Esophagus muscularis mucosa (tissue), 4 donors: ENCODE measurements around the gene DOK4. TPM values are rescaled to one million over a fixed set of nuclear protein-coding genes. Genes with fewer than 3 reads are reported as not detected.

ENCODE experiments used
- DNase-seq: peaks from one replicate; pipeline ENCODE4 v3.0.0-alpha.2; 2017; ENCODE audit errors: extremely low spot score
- H3K27ac ChIP-seq, 4 donors: fragments of 200-600 bp; sonication (generic); replicated peaks in 1 of 4; 1 replicate in 3 of 4; 2 replicates in 1 of 4; pipeline ENCODE4 v1.5.1; 2016 to 2019; ENCODE audit warnings: mild to moderate bottlenecking in 1 of 4
- H3K27me3 ChIP-seq, 4 donors: fragments of 200-600 bp; sonication (generic); one replicate each; pipeline versions ENCODE4 v1.5.1 to v1.6.0; 2016 to 2019
- H3K36me3 ChIP-seq, 4 donors: fragments of 200-600 bp; sonication (generic); one replicate each; pipeline ENCODE4 v1.5.1; 2016 to 2019
- H3K4me1 ChIP-seq, 4 donors: fragments of 200-600 bp; sonication (generic); one replicate each; pipeline ENCODE4 v1.5.1; 2016 to 2019
- H3K4me3 ChIP-seq, 4 donors: fragments of 200-600 bp; sonication (generic); 1 replicate in 2 of 4; 2 replicates in 2 of 4; pipeline ENCODE4 v1.5.1; 2016 to 2019; ENCODE audit warnings: mild to moderate bottlenecking in 4 of 4, moderate library complexity in 1 of 4
- H3K9me3 ChIP-seq, 4 donors: fragments of 200-600 bp; sonication (generic); 1 replicate in 3 of 4; 2 replicates in 1 of 4; pipeline ENCODE4 v1.5.1; 2016 to 2019
- EP300 ChIP-seq: sonication (generic); formaldehyde crosslinking; IDR thresholded peaks from one replicate; pipeline ENCODE4 v1.6.1; 2017; ENCODE audit warnings: antibody characterized with exemption
- POLR2A ChIP-seq: fragments of 450-650 bp; IDR thresholded peaks from one replicate; pipeline ENCODE4 v1.6.1; 2017; ENCODE audit warnings: antibody characterized with exemption, moderate library complexity, mild to moderate bottlenecking, low read depth
- POLR2AphosphoS5 ChIP-seq, 2 donors: sonication (generic); formaldehyde crosslinking; IDR thresholded peaks; one replicate each; pipeline ENCODE4 v1.6.1; 2017; ENCODE audit warnings: antibody characterized with exemption in 2 of 2
- WGBS: methylation state at CpG from one replicate; pipeline ENCODE4 v1.1.5; 2018; 5-methylcytosine and 5-hydroxymethylcytosine counted together
- intact Hi-C: fragments of 100-400 bp; cut with DNase I; formaldehyde crosslinking; loops from one replicate; pipeline ENCODE4 v1.15.1; 2023
- total RNA-seq, 4 donors: library from RNA; depleted of rRNA; stranded (reverse); fragments of >200 nt; gene quantifications; one replicate each; pipeline versions ENCODE4 v1.1.0 to v1.2.1, GENCODE V29; 2016
- TF ChIP-seq, protein P1 (sequence below), 3 experiments: fragments of 200-600 bp in 2 of 3; fragments of 450-650 bp in 1 of 3; sonication (generic) in 2 of 3; IDR thresholded peaks; one replicate each; pipeline ENCODE4 v1.5.1; 2017 to 2019; ENCODE audit warnings: antibody characterized with exemption in 3 of 3, mild to moderate bottlenecking in 2 of 3, moderate library complexity in 1 of 3

DOK4 gene
- total RNA-seq, 4 donors from 2014 or later: 14.5 to 36.7 (median 29.4) TPM

DNA sequence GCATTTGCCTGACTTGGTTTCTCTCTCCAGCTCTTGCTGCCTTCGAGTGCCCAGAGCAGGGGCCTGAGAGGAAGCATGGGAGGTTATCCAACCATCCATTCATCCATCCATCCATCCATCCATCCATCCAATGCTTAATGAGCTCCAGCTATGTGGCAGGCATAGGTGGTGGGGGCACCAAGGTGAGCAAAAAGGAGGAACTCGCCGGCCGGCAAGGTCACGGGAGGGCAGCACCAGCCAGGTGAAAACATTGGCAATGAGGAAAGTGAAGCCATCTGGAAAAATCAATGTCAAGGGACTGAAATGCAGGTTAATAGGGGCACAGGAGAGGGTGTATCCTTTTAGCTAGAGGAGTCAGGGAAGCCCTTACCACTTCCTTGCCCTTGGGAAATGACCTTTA is 18.2 kb upstream of the DOK4 start:
- H3K27ac ChIP-seq: no peak overlapping the region
- peaks cover 0 to 7% (median 0%) of the 10 kb centered on the region in 4 donors for H3K27me3 ChIP-seq
- no peak for DNase-seq
- H3K4me1 ChIP-seq: no peaks in the 10 kb centered on the region
- H3K36me3 ChIP-seq: no peaks in the 10 kb centered on the region
- TF ChIP-seq EP300 (no peak), POLR2AphosphoS5 (IDR thresholded peaks at IDR 0.05) (no peak), POLR2A (no peak)
- TF ChIP-seq, protein P1, sequence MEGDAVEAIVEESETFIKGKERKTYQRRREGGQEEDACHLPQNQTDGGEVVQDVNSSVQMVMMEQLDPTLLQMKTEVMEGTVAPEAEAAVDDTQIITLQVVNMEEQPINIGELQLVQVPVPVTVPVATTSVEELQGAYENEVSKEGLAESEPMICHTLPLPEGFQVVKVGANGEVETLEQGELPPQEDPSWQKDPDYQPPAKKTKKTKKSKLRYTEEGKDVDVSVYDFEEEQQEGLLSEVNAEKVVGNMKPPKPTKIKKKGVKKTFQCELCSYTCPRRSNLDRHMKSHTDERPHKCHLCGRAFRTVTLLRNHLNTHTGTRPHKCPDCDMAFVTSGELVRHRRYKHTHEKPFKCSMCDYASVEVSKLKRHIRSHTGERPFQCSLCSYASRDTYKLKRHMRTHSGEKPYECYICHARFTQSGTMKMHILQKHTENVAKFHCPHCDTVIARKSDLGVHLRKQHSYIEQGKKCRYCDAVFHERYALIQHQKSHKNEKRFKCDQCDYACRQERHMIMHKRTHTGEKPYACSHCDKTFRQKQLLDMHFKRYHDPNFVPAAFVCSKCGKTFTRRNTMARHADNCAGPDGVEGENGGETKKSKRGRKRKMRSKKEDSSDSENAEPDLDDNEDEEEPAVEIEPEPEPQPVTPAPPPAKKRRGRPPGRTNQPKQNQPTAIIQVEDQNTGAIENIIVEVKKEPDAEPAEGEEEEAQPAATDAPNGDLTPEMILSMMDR (IDR thresholded peaks at IDR 0.05): no peak
- 86% methylated on average over 5 of the region's 5 CpGs for WGBS
- intact Hi-C loops: no loop called here
- no peaks in the 10 kb centered on the region for H3K9me3 ChIP-seq
- H3K4me3 ChIP-seq: no peak overlapping the region

DNA sequence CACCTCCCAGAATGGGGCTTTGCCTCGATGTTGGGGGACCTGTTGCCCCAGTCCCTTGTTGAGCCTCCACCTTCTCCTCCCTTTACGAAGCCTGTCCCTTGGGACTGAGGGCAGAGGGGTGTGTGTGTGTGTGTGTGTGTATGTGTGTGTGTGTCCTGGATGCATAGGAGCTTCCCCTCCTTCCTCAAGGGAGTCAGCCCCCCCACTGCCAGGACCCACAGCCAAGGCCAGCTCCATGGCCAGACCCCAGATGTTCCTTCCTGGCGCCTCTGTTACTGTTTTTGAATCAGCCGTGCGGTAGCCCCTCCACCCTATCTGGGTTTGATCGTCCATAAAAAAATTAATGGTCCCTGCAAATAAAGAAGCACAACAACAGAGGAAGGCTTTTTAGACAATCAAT is 17.7 kb upstream of the DOK4 start:
- intact Hi-C loops: no loop called here
- Histone ChIP-seq H3K27ac (no peak overlapping the region), H3K4me3 (no peak overlapping the region), H3K27me3 (peaks cover 0 to 6% (median 0%) of the 10 kb centered on the region in 4 donors), H3K36me3 (no peaks in the 10 kb centered on the region), H3K4me1 (no peaks in the 10 kb centered on the region), H3K9me3 (no peaks in the 10 kb centered on the region)
- no peak for DNase-seq
- TF ChIP-seq POLR2A (no peak), POLR2AphosphoS5 (IDR thresholded peaks at IDR 0.05) (no peak), EP300 (no peak)
- TF ChIP-seq, protein P1 (IDR thresholded peaks at IDR 0.05): no peak
- WGBS: 85% methylated on average over 6 of the region's 6 CpGs

DNA sequence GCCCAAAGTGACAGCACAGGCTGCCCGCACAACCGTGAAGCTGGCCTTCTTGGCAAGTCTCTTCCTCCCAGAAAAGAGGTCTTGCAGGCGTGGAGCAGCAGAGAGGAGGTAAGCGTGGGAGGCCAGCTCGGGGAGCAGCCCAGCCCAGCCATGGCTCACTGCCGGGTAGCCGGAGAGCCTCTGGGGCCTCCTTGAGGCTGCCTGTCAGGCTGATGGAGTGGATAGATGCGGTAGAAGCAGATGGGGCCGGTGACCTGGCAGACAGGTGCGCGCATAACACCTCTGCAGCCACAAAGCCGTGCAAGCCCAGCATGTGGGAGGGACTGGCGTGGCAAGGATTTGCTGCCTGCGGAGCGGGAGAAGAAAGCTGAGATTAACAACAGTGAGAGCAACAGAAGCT is 17.1 kb upstream of the DOK4 start:
- no peaks in the 10 kb centered on the region for H3K4me1 ChIP-seq
- WGBS: 67% methylated on average over 15 of the region's 15 CpGs
- no peak overlapping the region for H3K4me3 ChIP-seq
- no peaks in the 10 kb centered on the region for H3K9me3 ChIP-seq
- no peak overlapping the region for H3K27ac ChIP-seq
- no peak for DNase-seq
- no peaks in the 10 kb centered on the region for H3K27me3 ChIP-seq
- intact Hi-C loops: no loop called here
- no peaks in the 10 kb centered on the region for H3K36me3 ChIP-seq
- TF ChIP-seq POLR2AphosphoS5 (IDR thresholded peaks at IDR 0.05) (no peak), EP300 (no peak), POLR2A (no peak)
- TF ChIP-seq, protein P1 (IDR thresholded peaks at IDR 0.05): no peak

DNA sequence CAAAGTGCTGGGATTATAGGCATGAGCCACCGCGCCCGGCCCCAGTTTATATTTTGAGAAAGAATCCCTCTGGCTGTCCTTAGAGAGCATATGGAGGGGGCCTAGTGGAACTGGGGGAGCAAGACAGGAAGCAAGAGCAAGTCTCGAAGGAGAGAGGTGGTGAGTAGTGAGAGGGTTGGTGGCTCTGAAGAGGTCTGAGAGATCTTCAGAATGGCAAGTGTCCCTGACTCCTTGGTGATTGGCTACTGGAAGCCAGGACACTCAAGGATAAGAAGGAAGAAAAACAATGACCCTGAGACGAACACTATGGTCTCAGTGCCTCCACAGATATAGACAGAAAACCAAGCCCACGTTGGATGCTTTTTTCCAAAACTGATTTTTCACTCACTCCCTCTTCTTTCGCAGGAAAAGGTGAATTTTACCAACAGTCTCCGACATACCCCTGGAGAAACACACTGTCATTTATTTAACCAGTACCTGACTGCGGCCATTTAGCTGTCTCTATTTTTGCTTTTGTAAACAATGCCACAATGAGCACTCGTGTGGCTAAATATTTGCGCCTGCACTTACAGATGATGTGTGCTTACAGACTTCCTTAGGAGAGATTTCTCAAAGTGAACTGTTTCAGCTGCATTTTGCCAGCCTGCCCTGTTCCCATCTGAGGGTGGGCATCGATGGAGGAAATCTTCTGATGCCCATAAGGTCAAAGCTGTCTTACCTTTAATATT is 15.9 kb upstream of the DOK4 start:
- no peak overlapping the region for H3K4me3 ChIP-seq
- no peaks in the 10 kb centered on the region for H3K27me3 ChIP-seq
- intact Hi-C loops: no loop called here
- TF ChIP-seq POLR2AphosphoS5 (IDR thresholded peaks at IDR 0.05): no peak
- TF ChIP-seq POLR2A: no peak
- TF ChIP-seq, protein P1 (IDR thresholded peaks at IDR 0.05): no peak
- TF ChIP-seq EP300: no peak
- H3K4me1 ChIP-seq: no peaks in the 10 kb centered on the region
- DNase-seq: no peak
- WGBS: 85% methylated on average over 12 of the region's 12 CpGs
- H3K9me3 ChIP-seq: no peaks in the 10 kb centered on the region
- no peak overlapping the region for H3K27ac ChIP-seq
- H3K36me3 ChIP-seq: no peaks in the 10 kb centered on the region

DNA sequence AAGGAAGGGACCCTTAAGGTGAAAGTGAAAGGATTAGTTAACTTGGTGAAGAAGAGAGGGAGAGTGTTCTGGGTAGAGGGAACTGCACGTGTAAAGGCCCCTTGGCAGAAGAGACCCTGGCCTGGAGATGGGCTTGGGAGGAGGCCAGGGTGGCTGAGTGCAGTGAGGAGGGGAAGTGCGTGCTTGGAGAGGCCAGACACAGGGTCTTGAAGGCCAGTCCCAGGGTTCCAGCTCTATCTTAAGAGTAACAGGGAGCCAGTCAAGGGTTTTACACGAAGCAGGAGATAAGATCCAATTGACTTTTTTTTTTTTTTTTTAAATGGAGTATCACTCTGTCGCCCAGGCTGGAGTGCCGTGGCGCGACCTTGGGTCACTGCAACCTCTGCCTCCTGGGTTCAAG is 15.2 kb upstream of the DOK4 start:
- DNase-seq: no peak
- intact Hi-C loops: no loop called here

More for the DNA sequence above, 15.2 kb upstream of the DOK4 start:
- Histone ChIP-seq H3K4me1 (no peaks in the 10 kb centered on the region), H3K27ac (no peak overlapping the region), H3K9me3 (no peaks in the 10 kb centered on the region), H3K36me3 (no peaks in the 10 kb centered on the region), H3K4me3 (no peak overlapping the region), H3K27me3 (no peaks in the 10 kb centered on the region)
- 89% methylated on average over 7 of the region's 7 CpGs for WGBS
- TF ChIP-seq POLR2AphosphoS5 (IDR thresholded peaks at IDR 0.05) (no peak), POLR2A (no peak), EP300 (no peak)
- TF ChIP-seq, protein P1 (IDR thresholded peaks at IDR 0.05): no peak
